Measurements from ENCODE around the gene CSRP3. TPM values are rescaled to one million over a fixed set of nuclear protein-coding genes. Genes with fewer than 3 reads are reported as not detected.

Gene CSRP3
- total and polyA plus RNA-seq, 4 experiments from 2014 or later, result not detected

GRCh38 chr11:19225123-19225522 lies 23.3 kb upstream of the CSRP3 start:
- no peak for DNase-seq
- Mint-ChIP-seq H3K4me1 (peaks cover 0 to 2% (median under 1%) of the 10 kb centered on the region in 4 donors), H3K27me3 (no peaks in the 10 kb centered on the region), H3K4me3 (no peak overlapping the region), H3K9me3 (peaks cover 0 to 3% (median 0%) of the 10 kb centered on the region in 8 donors), H3K36me3 (no peaks in the 10 kb centered on the region), H3K27ac (no peak overlapping the region)
- Histone ChIP-seq H3K36me3 (ENCODE audit: insufficient read depth, low read length) (no peaks in the 10 kb centered on the region), H3K4me1 (ENCODE audit: insufficient read depth, low read length) (peaks cover 6% of the 10 kb centered on the region), H3K4me3 (ENCODE audit: low read length in 2 of 2) (no peak overlapping the region), H3K9me3 (ENCODE audit: control insufficient read depth in 1 of 2, low read length in 2 of 2) (no peaks in the 10 kb centered on the region), H3K27ac (ENCODE audit: low read depth, low read length) (no peak overlapping the region), H3K27me3 (ENCODE audit: insufficient read depth, low read length) (no peaks in the 10 kb centered on the region)
- CTCF ChIA-PET (ENCODE audit: partially characterized antibody), result no interaction called here
- intact Hi-C loops (cut with micrococcal nuclease), result no loop called here
- POLR2A ChIA-PET (ENCODE audit: partially characterized antibody), result no interaction called here

- no peak for DNase-seq
- Mint-ChIP-seq H3K36me3 (no peaks in the 10 kb centered on the region), H3K9me3 (peaks cover 0 to 3% (median 0%) of the 10 kb centered on the region in 8 donors), H3K27ac (no peak overlapping the region), H3K4me3 (no peak overlapping the region), H3K4me1 (peaks cover 0 to 1% (median 0%) of the 10 kb centered on the region in 4 donors), H3K27me3 (peaks cover 0 to 5% of the 10 kb centered on the region in 2 donors)
- no peaks in the 10 kb centered on the region for H3K9me3 ChIP-seq (ENCODE audit: control insufficient read depth in 1 of 2, low read length in 2 of 2)
- intact Hi-C loops (cut with micrococcal nuclease), result no loop called here
- no peak overlapping the region for H3K27ac ChIP-seq (ENCODE audit: low read depth, low read length)
- no peak overlapping the region for H3K4me3 ChIP-seq (ENCODE audit: low read length in 2 of 2)
- no peaks in the 10 kb centered on the region for H3K36me3 ChIP-seq (ENCODE audit: insufficient read depth, low read length)
- no peaks in the 10 kb centered on the region for H3K4me1 ChIP-seq (ENCODE audit: insufficient read depth, low read length)
- peaks cover 3% of the 10 kb centered on the region for H3K27me3 ChIP-seq (ENCODE audit: insufficient read depth, low read length)
- ChIA-PET CTCF (ENCODE audit: partially characterized antibody) (interaction anchor here (1.3 kb wide), 1 partner anchor 21 kb away, joined by 3 read pairs; no protein-coding TSS in a partner anchor), POLR2A (ENCODE audit: partially characterized antibody) (no interaction called here)
Observed at GRCh38 chr11:19220903-19221724, 19.3 kb upstream of the CSRP3 start.

GRCh38 chr11:19218786-19219460 lies 17.1 kb upstream of the CSRP3 start:
- POLR2A ChIA-PET (ENCODE audit: partially characterized antibody), result no interaction called here
- H3K4me1 ChIP-seq (ENCODE audit: insufficient read depth, low read length), result no peaks in the 10 kb centered on the region
- intact Hi-C loops (cut with micrococcal nuclease), result no loop called here
- H3K9me3 Mint-ChIP-seq, result peaks cover 0 to 3% (median 0%) of the 10 kb centered on the region in 8 donors
- DNase-seq, result no peak
- no peak overlapping the region for H3K4me3 ChIP-seq (ENCODE audit: low read length in 2 of 2)
- peaks cover 8 to 11% of the 10 kb centered on the region in 2 donors for H3K27me3 Mint-ChIP-seq
- no peaks in the 10 kb centered on the region for H3K36me3 ChIP-seq (ENCODE audit: insufficient read depth, low read length)
- H3K36me3 Mint-ChIP-seq, result no peaks in the 10 kb centered on the region
- peaks cover 6% of the 10 kb centered on the region for H3K27me3 ChIP-seq (ENCODE audit: insufficient read depth, low read length)
- H3K9me3 ChIP-seq (ENCODE audit: control insufficient read depth in 1 of 2, low read length in 2 of 2), result no peaks in the 10 kb centered on the region
- peaks cover 0 to 1% (median 0%) of the 10 kb centered on the region in 4 donors for H3K4me1 Mint-ChIP-seq
- no peak overlapping the region for H3K27ac Mint-ChIP-seq
- H3K27ac ChIP-seq (ENCODE audit: low read depth, low read length), result no peak overlapping the region
- no peak overlapping the region for H3K4me3 Mint-ChIP-seq
- CTCF ChIA-PET (ENCODE audit: partially characterized antibody), result no interaction called here

- Histone ChIP-seq H3K4me3 (ENCODE audit: low read length in 2 of 2) (no peak overlapping the region), H3K27me3 (ENCODE audit: insufficient read depth, low read length) (peaks cover 9% of the 10 kb centered on the region), H3K4me1 (ENCODE audit: insufficient read depth, low read length) (no peaks in the 10 kb centered on the region), H3K27ac (ENCODE audit: low read depth, low read length) (no peak overlapping the region), H3K9me3 (ENCODE audit: control insufficient read depth in 1 of 2, low read length in 2 of 2) (no peaks in the 10 kb centered on the region), H3K36me3 (ENCODE audit: insufficient read depth, low read length) (no peaks in the 10 kb centered on the region)
- peaks cover 0 to 1% (median 0%) of the 10 kb centered on the region in 4 donors for H3K4me1 Mint-ChIP-seq
- no peak overlapping the region for H3K4me3 Mint-ChIP-seq
- no peak for DNase-seq
- intact Hi-C loops (cut with micrococcal nuclease), result no loop called here
- H3K9me3 Mint-ChIP-seq, result peaks cover 0 to 3% (median 0%) of the 10 kb centered on the region in 8 donors
- H3K36me3 Mint-ChIP-seq, result no peaks in the 10 kb centered on the region
- POLR2A ChIA-PET (ENCODE audit: partially characterized antibody), result no interaction called here
- H3K27ac Mint-ChIP-seq, result no peak overlapping the region
- peaks cover 8 to 12% of the 10 kb centered on the region in 2 donors for H3K27me3 Mint-ChIP-seq
- CTCF ChIA-PET (ENCODE audit: partially characterized antibody), result no interaction called here
Observed at GRCh38 chr11:19218216-19218615, 16.4 kb upstream of the CSRP3 start.

GRCh38 chr11:19216709-19217374 lies 15.1 kb upstream of the CSRP3 start:
- Mint-ChIP-seq H3K27ac (no peak overlapping the region), H3K36me3 (no peaks in the 10 kb centered on the region), H3K9me3 (no peaks in the 10 kb centered on the region), H3K27me3 (peaks cover 11 to 14% of the 10 kb centered on the region in 2 donors), H3K4me3 (no peak overlapping the region), H3K4me1 (peaks cover 0 to 1% (median 0%) of the 10 kb centered on the region in 4 donors)
- H3K4me1 ChIP-seq (ENCODE audit: insufficient read depth, low read length), result no peaks in the 10 kb centered on the region
- POLR2A ChIA-PET (ENCODE audit: partially characterized antibody), result no interaction called here
- H3K4me3 ChIP-seq (ENCODE audit: low read length in 2 of 2), result no peak overlapping the region
- H3K27ac ChIP-seq (ENCODE audit: low read depth, low read length), result no peak overlapping the region
- H3K9me3 ChIP-seq (ENCODE audit: control insufficient read depth in 1 of 2, low read length in 2 of 2), result no peaks in the 10 kb centered on the region
- CTCF ChIA-PET (ENCODE audit: partially characterized antibody), result interaction anchor here (1.7 kb wide), 1 partner anchor 43 kb away, joined by 5 read pairs; no protein-coding TSS in a partner anchor
- H3K27me3 ChIP-seq (ENCODE audit: insufficient read depth, low read length), result peaks cover 9% of the 10 kb centered on the region
- no peak for DNase-seq
- intact Hi-C loops (cut with micrococcal nuclease), result no loop called here
- no peaks in the 10 kb centered on the region for H3K36me3 ChIP-seq (ENCODE audit: insufficient read depth, low read length)

GRCh38 chr11:19216021-19216420 lies 14.2 kb upstream of the CSRP3 start:
- H3K9me3 Mint-ChIP-seq, result no peaks in the 10 kb centered on the region
- H3K27me3 ChIP-seq (ENCODE audit: insufficient read depth, low read length), result peaks cover 9% of the 10 kb centered on the region
- peaks cover 0 to 1% (median 0%) of the 10 kb centered on the region in 4 donors for H3K4me1 Mint-ChIP-seq
- intact Hi-C loops (cut with micrococcal nuclease), result no loop called here
- no peak overlapping the region for H3K4me3 ChIP-seq (ENCODE audit: low read length in 2 of 2)
- no peaks in the 10 kb centered on the region for H3K36me3 ChIP-seq (ENCODE audit: insufficient read depth, low read length)
- H3K9me3 ChIP-seq (ENCODE audit: control insufficient read depth in 1 of 2, low read length in 2 of 2), result no peaks in the 10 kb centered on the region
- H3K4me1 ChIP-seq (ENCODE audit: insufficient read depth, low read length), result no peaks in the 10 kb centered on the region
- ChIA-PET CTCF (ENCODE audit: partially characterized antibody) (interaction anchor here (0.6 to 1.7 kb wide), 2 partner anchors 44 to 161 kb away, joined by 3 to 5 read pairs; no protein-coding TSS in a partner anchor), POLR2A (ENCODE audit: partially characterized antibody) (no interaction called here)
- no peak overlapping the region for H3K27ac Mint-ChIP-seq
- H3K27me3 Mint-ChIP-seq, result peaks cover 13 to 14% of the 10 kb centered on the region in 2 donors
- H3K4me3 Mint-ChIP-seq, result no peak overlapping the region
- DNase-seq, result no peak
- no peak overlapping the region for H3K27ac ChIP-seq (ENCODE audit: low read depth, low read length)
- no peaks in the 10 kb centered on the region for H3K36me3 Mint-ChIP-seq
